Ureter (tissue), 1 donor: ENCODE measurements around the gene RETN. TPM values are rescaled to one million over a fixed set of nuclear protein-coding genes. Genes with fewer than 3 reads are reported as not detected.
A peak's percentile ranks its signal among the peaks of the same experiment; 100 is the strongest.

Experiments used
- DNase-seq: peaks from one replicate; pipeline ENCODE4 v3.0.0-alpha.2; 2020; ENCODE audit warnings: low spot score
- total RNA-seq: library from RNA; stranded (reverse); gene quantifications from one replicate; pipeline ENCODE4 v1.2.4, GENCODE V29; 2023
- donor health status: DM: yes; HTN: yes; CAD: no.

The RETN gene
- total RNA-seq: not detected

- DNase-seq: no peak
These were observed at the start of gene RETN for GRCh38 chr19:7668842-7669241. Gene RETN, plus strand, starts transcription at chr19:7669049. Its CDS starts 278 bp downstream, at chr19:7669327.

GRCh38 chr19:7619671-7620441 lies 49.0 kb upstream of the RETN start:
- no peak for DNase-seq

- no peak for DNase-seq
These were observed 48.1 kb upstream of the RETN start for GRCh38 chr19:7620442-7621412.

GRCh38 chr19:7622933-7623685 lies 45.7 kb upstream of the RETN start:
- DNase-seq: no peak

- DNase-seq: no peak
These were observed 44.9 kb upstream of the RETN start for GRCh38 chr19:7623725-7624603.

DNA sequence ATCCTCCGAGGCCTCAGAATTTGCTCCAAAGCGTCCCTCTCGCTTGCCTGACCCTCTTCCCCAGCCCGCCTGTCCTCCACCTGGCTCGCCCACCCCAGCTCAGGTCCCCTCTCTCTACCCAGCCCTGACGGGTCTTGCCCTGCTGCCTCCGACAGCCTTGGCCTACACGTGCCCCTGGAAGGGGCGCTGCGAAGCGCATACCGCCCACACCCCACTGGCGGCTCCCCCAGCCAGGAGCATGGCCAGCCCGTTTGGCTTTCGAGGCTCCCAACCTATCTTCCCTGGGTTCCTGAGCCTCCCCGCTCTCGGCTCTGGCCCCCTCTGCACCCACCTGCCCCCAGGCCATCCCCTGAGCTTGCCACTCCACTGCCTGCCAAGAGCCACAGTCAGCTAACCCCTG lies 44.0 kb upstream of the RETN start:
- DNase-seq: no peak

DNA sequence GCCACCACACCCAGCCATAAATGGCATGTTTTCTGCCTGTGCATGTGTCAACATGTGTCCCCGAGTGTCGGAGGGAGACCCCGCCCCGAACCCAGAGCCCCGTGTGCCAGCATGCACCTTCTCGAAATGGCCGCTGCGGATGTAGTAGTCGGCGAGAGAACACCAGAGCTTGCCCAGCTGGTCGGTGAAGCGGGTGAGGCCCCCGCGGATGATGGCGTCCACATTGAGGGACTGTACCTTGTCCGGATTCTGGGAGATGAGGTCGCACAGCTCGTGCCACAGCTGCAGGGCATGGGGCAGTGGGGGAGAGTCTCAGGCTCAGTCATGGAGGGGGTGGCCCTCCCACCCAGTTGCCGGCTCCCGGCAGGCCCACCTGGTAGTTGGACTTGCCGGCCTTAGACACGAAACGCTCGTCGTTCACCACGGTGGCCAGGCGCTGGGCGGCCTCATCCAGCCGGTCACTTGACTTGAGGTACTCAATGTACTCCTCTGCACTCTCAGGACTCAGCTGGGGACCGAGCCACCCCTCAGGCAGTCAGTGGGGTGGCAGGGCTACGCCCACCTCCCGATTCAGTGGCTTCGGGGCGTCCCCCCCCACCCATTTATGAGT lies 43.0 kb upstream of the RETN start:
- no peak for DNase-seq

DNA sequence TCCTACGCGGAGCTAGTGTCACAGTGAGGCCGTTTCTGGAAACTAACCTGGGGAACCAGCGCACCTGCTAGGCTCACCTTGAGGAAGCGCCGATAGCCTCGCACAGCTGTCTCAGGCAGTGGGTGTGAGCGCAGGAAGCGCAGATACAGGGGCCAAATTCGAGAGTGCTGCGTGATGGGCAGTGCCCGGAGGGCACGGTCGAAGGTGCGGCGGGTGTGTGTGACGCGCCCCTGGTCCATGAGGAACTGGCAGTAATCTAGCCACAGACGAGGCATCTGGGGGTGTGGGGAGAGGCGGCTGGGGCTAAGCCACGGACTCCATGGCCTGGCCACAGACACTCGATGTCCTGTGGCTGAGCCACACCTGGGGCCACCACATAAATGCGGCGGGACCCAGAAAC lies 41.7 kb upstream of the RETN start:
- no peak for DNase-seq

DNA sequence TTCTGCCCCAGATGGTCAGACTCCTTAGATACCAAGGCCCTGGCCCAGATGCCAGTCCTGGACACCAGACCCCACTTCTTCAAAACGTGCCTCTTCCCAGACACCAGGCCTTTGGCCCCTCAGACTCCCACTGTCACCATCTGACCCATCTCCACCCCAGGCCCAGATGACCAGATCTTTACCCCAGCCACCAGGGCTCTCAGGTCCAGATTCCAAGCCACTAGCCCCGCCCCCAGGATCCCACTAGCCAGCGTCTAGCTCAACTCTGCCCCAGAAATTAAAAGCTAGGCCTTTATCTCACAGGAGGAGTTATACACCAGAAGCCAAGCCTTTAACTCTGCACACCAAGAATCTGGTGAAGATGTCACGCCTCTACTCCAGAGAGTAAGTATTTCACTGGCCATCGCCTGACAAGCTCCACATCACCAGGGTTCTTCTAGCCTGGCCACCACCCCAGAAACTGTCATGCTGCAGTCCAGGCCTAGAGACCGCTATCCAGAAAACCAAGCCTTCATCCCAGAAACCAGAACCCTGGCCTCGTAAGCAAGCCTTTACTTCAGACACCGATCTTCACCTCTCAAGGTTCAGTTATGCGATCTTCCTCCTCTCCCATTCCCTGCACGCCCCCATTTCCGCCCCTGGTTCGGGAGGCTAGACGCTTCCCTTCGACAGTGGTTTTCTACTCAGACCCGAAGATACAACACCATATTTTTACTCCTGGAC lies 40.1 kb upstream of the RETN start:
- DNase-seq: no peak

GRCh38 chr19:7629347-7630054 lies 39.3 kb upstream of the RETN start, which contains the start of the genes PET100 and XAB2:
Gene PET100, plus strand, starts transcription at chr19:7629793. Its CDS starts 41 bp downstream, at chr19:7629834.
Gene XAB2, minus strand, starts transcription at chr19:7629545. Its CDS starts 18 bp downstream, at chr19:7629527.
- DNase-seq: peak; percentile 98

DNA sequence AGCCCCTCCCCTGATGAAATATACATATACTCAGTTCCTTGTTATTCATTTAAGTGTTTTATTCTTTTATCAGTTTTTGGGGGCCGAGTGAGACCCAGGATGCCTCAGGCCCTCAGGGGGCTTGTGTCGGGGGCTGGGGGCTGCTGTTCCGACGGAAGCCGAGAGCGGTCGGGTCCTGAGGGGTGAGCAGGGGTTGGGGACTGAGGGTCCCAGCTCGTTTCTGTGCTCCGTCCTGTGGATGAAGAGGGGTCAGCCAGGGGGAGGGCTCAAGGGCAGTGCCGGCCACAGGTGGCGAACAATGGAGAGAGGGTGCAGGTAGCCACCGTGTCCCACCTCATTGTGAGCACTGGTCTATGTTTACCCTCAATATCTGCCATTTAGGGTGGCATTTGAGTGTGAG lies 37.3 kb upstream of the RETN start:
- DNase-seq: no peak

DNA sequence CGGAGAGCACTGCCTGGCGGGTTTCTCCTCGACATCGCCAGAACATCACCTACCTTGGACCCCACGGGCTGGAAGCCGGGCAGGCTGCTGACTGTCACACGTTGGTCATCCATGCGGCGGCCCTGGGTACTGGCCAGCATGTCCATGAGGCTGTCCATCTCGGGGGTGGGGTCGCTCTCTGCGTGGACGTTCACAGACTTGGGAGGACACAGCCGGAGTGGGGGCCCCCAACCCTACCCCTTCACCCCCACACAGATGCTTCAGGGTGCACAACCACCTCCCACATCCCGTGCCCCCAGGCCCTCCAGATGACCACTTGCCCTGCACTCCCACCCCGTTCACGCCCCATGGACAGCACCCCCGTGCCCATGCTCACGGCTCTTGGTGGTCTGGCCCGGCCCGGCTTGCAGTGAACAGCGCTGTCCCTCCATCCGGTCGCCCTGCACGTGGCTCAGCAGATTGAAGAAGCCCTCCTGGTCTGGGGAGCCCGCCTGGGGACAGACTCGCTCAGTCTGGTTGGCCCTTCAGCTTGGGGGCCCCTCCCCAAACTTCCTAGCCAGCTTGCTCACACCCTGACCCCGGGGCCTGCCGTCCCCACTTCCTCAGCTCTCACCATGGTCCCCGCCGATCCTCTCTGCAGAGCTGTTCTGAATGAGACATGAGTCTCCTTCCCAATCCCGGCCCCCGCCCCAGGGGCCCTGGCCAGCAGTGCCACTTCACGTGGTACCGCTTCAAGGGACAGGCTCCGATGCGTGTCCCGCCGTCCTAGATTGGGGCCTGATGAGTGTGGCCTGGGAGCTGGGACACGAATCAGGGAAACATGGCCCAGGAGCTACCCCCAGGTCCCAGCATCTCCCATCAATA lies 36.3 kb upstream of the RETN start:
- no peak for DNase-seq

DNA sequence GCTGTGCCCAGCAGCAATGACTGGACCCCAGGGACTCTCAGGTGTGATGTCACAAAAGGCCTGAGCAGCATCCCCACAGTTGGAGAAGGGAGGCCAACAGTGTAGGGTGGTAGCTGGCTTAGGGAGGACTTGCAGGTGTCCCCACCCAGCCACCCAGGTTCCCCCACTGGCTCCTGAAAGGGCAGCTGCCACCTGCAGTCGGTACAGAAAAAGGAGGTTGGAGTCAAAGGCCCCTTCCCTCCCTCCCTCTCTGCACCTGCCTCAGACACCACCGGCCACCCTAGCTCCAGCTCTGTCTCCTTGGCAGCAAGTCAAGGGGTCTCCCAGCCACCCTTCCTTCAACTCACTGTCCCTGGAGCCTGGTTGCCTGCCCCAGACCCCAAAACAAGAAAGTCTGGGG lies 35.2 kb upstream of the RETN start, which contains the start of gene PCP2:
PCP2 (minus strand) TSS at position 22 of the 400 bp plus-strand sequence. CDS start 262 bp downstream, outside the sequence.
- no peak for DNase-seq

- DNase-seq: no peak
These were observed 33.2 kb upstream of the RETN start for GRCh38 chr19:7635670-7636069.

DNA sequence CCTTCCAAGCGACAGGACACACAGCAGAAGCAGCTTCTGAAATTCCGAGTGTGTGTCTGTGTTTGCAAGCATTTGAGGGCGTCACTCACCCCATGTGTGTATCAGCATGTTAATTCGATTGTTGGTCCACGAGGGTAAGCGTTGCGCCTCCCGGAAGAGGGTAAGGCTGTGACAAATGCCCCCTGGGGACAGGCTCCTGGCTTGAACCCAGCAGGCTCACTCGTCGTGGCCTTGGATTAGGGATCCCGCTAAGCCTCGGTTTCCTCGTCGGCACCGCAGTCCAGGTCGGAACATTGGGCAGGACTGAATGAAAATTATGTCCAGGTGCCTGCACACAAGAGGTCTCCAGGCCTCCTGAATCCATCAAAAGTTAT lies 32.5 kb upstream of the RETN start:
- no peak for DNase-seq

- DNase-seq: peak; percentile 86
These were observed 32.0 kb upstream of the RETN start, which contains the start of gene STXBP2 for GRCh38 chr19:7636691-7637373. Gene STXBP2, plus strand, starts transcription at chr19:7637110. Its CDS starts 40 bp downstream, at chr19:7637150.
